SH-SY5Y (cell line): Measurements from ENCODE around the gene RNF112.

ENCODE experiments used
- GATA2 ChIP-seq: IDR thresholded peaks from 2 replicates; pipeline ENCODE4 v1.6.1; 2011; ENCODE audit warnings: mild to moderate bottlenecking, low read depth, low read length
- GATA3 ChIP-seq: IDR thresholded peaks from 2 replicates; pipeline ENCODE4 v1.6.1; 2011; ENCODE audit warnings: low read depth, mild to moderate bottlenecking, low read length, moderate library complexity

Gene RNF112

GRCh38 chr17:19409066-19409465 is 2.0 kb upstream of the RNF112 start:
- no peak for TF ChIP-seq GATA3
- no peak for TF ChIP-seq GATA2

DNA sequence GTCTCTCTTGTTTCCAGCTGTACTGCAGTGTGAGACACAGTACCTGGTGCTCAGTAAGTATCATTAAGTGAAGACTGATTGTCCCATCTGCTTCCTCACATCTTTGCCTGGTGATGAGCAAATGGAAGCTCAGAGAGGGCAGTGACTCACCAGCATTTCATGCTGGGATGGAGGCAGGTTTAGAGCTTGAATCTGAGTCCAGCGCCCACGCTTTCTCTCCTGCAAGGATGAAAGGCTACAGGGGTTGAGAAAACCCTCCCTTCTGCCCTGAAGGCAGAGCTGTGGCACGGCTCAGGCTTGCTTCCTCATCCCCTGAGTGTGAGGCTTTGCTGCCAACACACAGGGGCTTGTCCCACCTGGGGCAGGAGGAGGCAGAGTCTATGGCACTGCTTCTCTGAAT is 1.5 kb upstream of the RNF112 start:
- TF ChIP-seq GATA3 (no peak), GATA2 (no peak)

DNA sequence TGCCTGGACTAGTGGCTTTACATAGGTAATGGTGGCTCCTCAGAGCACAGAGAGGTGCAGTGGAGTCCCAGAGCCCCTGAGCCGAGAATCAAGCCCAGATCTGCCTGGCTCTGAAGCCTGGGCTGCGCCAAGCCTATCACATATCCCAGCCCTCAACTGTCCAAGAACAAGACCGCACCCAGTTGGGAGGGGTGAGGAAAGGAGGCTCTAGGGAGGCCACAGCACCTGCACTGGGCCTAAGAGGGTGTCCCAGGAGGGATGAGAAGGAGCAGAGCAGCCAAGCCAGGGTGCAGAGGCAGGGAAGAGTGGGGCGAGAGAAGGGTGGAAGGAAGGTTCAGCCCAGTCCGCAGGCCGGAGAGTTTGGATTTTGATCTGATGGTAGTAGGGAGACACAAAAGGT is 941 bp upstream of the RNF112 start:
- TF ChIP-seq GATA2 (no peak), GATA3 (no peak)

DNA sequence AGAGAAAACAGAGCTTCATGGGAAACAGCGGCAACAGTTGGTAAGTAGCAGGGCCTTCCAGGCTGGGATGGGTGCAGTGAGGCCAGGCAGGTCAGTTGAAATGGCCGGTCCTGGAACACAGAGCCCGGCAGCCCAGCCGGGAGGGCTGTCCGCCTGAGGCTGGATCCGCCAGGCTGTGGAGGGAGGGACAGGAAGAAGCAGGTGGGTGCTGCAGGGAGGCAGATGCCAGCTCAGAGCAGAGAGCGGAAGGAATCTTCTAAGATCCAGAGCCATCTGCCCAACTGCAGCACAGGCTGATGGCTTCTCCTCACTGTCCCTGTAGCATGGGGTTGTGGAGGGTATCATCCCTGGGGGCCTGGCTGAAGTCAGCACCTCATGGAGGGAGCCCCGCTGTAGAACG is 599 bp downstream of the RNF112 start:
- TF ChIP-seq GATA2: no peak
- no peak for TF ChIP-seq GATA3

GRCh38 chr17:19412510-19412909 is 1.5 kb downstream of the RNF112 start:
- no peak for TF ChIP-seq GATA2
- TF ChIP-seq GATA3: no peak

- TF ChIP-seq GATA3 (no peak), GATA2 (no peak)
Measured at GRCh38 chr17:19412984-19413383, 2.0 kb downstream of the RNF112 start.

GRCh38 chr17:19413761-19414160 is 2.7 kb downstream of the RNF112 start:
- TF ChIP-seq GATA2 (no peak), GATA3 (no peak)

GRCh38 chr17:19414396-19415280 is 3.6 kb downstream of the RNF112 start:
- no peak for TF ChIP-seq GATA2

GRCh38 chr17:19415311-19415710 is 4.3 kb downstream of the RNF112 start:
- TF ChIP-seq GATA2 (no peak), GATA3 (no peak)

- TF ChIP-seq GATA3 (no peak), GATA2 (no peak)
Measured at GRCh38 chr17:19415806-19416775, 5.1 kb downstream of the RNF112 start.

- no peak for TF ChIP-seq GATA2
- no peak for TF ChIP-seq GATA3
Measured at GRCh38 chr17:19417611-19418010, 6.6 kb downstream of the RNF112 start.

DNA sequence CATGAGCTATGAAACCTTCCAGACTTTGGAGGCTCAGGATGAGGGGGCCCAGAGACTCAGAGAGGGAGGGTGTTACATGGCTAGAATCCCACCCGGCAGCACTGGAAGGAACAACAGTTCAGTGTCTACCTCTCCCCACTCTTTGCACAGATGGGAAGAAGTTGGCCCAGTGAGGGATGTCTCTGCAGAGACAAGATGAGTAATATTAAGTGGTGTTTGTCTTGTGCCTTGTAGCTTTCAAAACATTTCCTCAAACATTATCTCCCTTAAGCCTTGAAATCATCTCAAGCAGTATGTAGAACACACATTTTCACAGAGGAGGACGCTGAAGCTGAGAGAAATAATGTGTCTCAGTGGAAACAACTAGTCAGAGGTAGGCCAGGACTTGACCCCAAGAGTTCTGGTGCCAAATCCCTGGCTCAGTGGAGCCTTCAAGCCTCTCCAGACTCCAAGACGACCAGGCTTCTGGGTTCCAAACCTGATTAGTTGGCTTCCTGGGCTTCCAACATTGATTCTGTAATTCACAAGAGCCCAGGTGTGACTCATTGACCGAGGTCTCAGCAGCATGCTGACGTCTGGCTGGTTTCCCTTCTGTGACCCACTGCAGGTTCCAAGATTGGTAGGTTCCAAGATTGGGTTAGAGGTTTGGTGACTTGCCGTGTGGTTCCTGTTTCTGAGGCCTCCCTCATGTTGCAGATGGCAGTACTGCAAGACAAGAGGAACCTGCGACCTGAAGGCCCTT is 7.4 kb downstream of the RNF112 start:
- no peak for TF ChIP-seq GATA2

DNA sequence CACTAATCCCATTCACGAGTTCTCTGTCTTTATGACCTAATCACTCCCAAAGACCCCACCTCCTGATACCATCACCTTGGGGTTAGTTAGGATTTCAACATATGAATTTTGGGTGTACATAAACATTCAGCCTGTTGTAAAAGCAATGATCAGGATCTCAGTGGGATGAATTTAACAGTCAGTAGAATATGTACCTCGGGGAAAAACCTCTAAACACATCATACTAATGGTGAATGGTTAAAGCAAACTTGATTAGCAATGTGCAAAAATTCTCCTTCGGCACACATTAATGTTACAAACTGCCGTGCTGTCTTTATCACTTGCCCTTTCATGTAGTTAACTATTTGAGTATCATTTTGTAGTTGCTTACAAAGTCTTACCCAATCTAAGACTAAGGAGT is 10.2 kb downstream of the RNF112 start:
- TF ChIP-seq GATA2: no peak
- no peak for TF ChIP-seq GATA3

- TF ChIP-seq GATA2 (no peak), GATA3 (no peak)
Measured at GRCh38 chr17:19421926-19422325, 10.9 kb downstream of the RNF112 start.

GRCh38 chr17:19424934-19425868 is 14.2 kb downstream of the RNF112 start:
- TF ChIP-seq GATA3 (no peak), GATA2 (no peak)
